SK-N-SH (cell line): ENCODE results near the gene DLG2. TPM values are rescaled to one million over a fixed set of nuclear protein-coding genes. Genes with fewer than 3 reads are reported as not detected.

ENCODE experiments used
- CTCF ChIA-PET: fragments of 300-600, 350-600 bp; formaldehyde crosslinking; extraction: SDS; loops from one replicate; lab custom pipeline; 2021; lab: Yijun Ruan, JAX
- POLR2A ChIA-PET: fragments of 350-600 bp; sonication (Branson Sonifier 250); formaldehyde crosslinking; extraction: SDS; loops from one replicate; lab custom pipeline; 2020; ENCODE audit warnings: antibody characterized with exemption, inconsistent platforms; lab: Yijun Ruan, JAX
- DNase-seq: peaks from one replicate; pipeline ENCODE4 v3.0.0; 2012
- H2AFZ ChIP-seq: fragments of 200-600 bp; sonication (generic); 2 replicates; pipeline ENCODE4 v1.8.1; 2016; ENCODE audit warnings: antibody characterized with exemption, mild to moderate bottlenecking, low read depth
- H3F3A ChIP-seq: fragments of 200-600 bp; sonication (generic); replicated peaks from 2 replicates; pipeline ENCODE3; 2016; ENCODE audit warnings: antibody characterized with exemption, mild to moderate bottlenecking; ENCODE audit not compliant: insufficient read depth
- H3K27ac ChIP-seq, 2 experiments: fragments of 200-500 bp in 1 of 2; fragments of 200-600 bp in 1 of 2; sonication (Bioruptor generic) in 1 of 2; sonication (generic), shearing (Covaris generic) in 1 of 2; 2 replicates each; pipeline versions ENCODE4 v1.5.1 to v1.6.1; 2014 to 2016; ENCODE audit warnings: low read depth in 2 of 2, inconsistent platforms in 1 of 2, low read length in 1 of 2, mild to moderate bottlenecking in 1 of 2, mixed read lengths in 1 of 2
- H3K27me3 ChIP-seq: fragments of 200-600 bp; sonication (generic), shearing (Covaris generic); 2 replicates; pipeline ENCODE4 v1.6.1; 2016; ENCODE audit warnings: mixed run types; ENCODE audit not compliant: insufficient read depth
- H3K36me3 ChIP-seq, 2 experiments: fragments of 200-500 bp in 1 of 2; fragments of 200-600 bp in 1 of 2; sonication (Bioruptor generic) in 1 of 2; sonication (generic) in 1 of 2; replicated peaks in 1 of 2; 2 replicates each; pipeline versions ENCODE3 to v1.5.1; 2014 to 2016; ENCODE audit warnings: low read length in 1 of 2, mild to moderate bottlenecking in 1 of 2; ENCODE audit not compliant: insufficient read depth in 2 of 2, control insufficient read depth in 1 of 2
- H3K4me1 ChIP-seq, 2 experiments: fragments of 200-500 bp in 1 of 2; fragments of 200-600 bp in 1 of 2; sonication (Bioruptor generic) in 1 of 2; sonication (generic), shearing (Covaris generic) in 1 of 2; 2 replicates each; pipeline versions ENCODE4 v1.5.1 to v1.6.1; 2014 to 2016; ENCODE audit warnings: low read depth in 1 of 2, low read length in 1 of 2, mixed run types in 1 of 2; ENCODE audit not compliant: insufficient read depth in 2 of 2, control insufficient read depth in 1 of 2
- H3K4me2 ChIP-seq: fragments of 200-600 bp; sonication (generic), shearing (Covaris generic); 2 replicates; pipeline ENCODE4 v1.6.1; 2017; ENCODE audit warnings: mixed run types
- H3K4me3 ChIP-seq, 2 experiments: fragments of 200-500 bp in 1 of 2; fragments of 200-600 bp in 1 of 2; sonication (Bioruptor generic) in 1 of 2; sonication (generic), shearing (Covaris generic) in 1 of 2; 2 replicates each; pipeline versions ENCODE4 v1.5.1 to v1.8.1; 2014 to 2016; ENCODE audit warnings: low read depth in 2 of 2, inconsistent platforms in 1 of 2, low read length in 1 of 2, mild to moderate bottlenecking in 1 of 2, mixed read lengths in 1 of 2, moderate library complexity in 1 of 2
- H3K79me2 ChIP-seq: fragments of 200-600 bp; sonication (generic); 2 replicates; pipeline ENCODE4 v1.8.1; 2017; ENCODE audit warnings: mild to moderate bottlenecking; ENCODE audit not compliant: insufficient read depth
- H3K9ac ChIP-seq: fragments of 200-600 bp; sonication (generic); 2 replicates; pipeline ENCODE4 v1.6.1; 2017; ENCODE audit warnings: mixed run types
- H3K9me2 ChIP-seq: fragments of 200-600 bp; sonication (generic); 2 replicates; pipeline ENCODE4 v1.6.1; 2017; ENCODE audit warnings: mixed run types
- H3K9me3 ChIP-seq: fragments of 200-600 bp; sonication (generic); 2 replicates; pipeline ENCODE4 v1.6.1; 2017; ENCODE audit warnings: mixed run types, mild to moderate bottlenecking, moderate library complexity
- H4K20me1 ChIP-seq: fragments of 200-600 bp; sonication (generic); 2 replicates; pipeline ENCODE4 v1.6.1; 2017; ENCODE audit warnings: mild to moderate bottlenecking, mixed run types; ENCODE audit not compliant: insufficient read depth
- ELF1 ChIP-seq: IDR thresholded peaks from 2 replicates; pipeline ENCODE4 v1.4.0; 2012
- EP300 ChIP-seq, 2 experiments: IDR thresholded peaks; 2 replicates each; pipeline versions ENCODE4 v1.4.0 to v1.6.1; 2012; ENCODE audit warnings: borderline replicate concordance in 1 of 2, low read depth in 1 of 2, low read length in 1 of 2
- EZH2phosphoT487 ChIP-seq: fragments of 200-600 bp; sonication (generic); IDR thresholded peaks from 2 replicates; pipeline ENCODE4 v1.6.1; 2017; ENCODE audit warnings: low read depth, mixed run types, mild to moderate bottlenecking, antibody characterized with exemption, moderate library complexity, borderline replicate concordance
- FOSL2 ChIP-seq: IDR thresholded peaks from 2 replicates; pipeline ENCODE4 v1.4.0; 2012; ENCODE audit warnings: low read depth, mild to moderate bottlenecking, moderate library complexity, borderline replicate concordance
- FOXJ3 ChIP-seq: sonication (generic); formaldehyde crosslinking; IDR thresholded peaks from 2 replicates; pipeline ENCODE4 v1.5.1; 2020; ENCODE audit warnings: mild to moderate bottlenecking, missing genetic modification reagents
- GABPA ChIP-seq: IDR thresholded peaks from 2 replicates; pipeline ENCODE4 v1.4.0; 2012; ENCODE audit warnings: low read depth, mild to moderate bottlenecking
- JUND ChIP-seq: IDR thresholded peaks from 2 replicates; pipeline ENCODE4 v1.4.0; 2012
- RAD21 ChIP-seq: IDR thresholded peaks from 2 replicates; pipeline ENCODE4 v1.6.1; 2012; ENCODE audit warnings: mild to moderate bottlenecking, low read length
- SMC3 ChIP-seq: IDR thresholded peaks from 2 replicates; pipeline ENCODE4 v1.6.1; 2012; ENCODE audit warnings: low read depth, low read length, improper control_type of control experiment
- TCF12 ChIP-seq: IDR thresholded peaks from 2 replicates; pipeline ENCODE4 v1.4.0; 2012
- WGBS: methylation state at CpG from one replicate; pipeline ENCODE4 v1.1.6; 2017; ENCODE audit warnings: low lambda C conversion rate; 5-methylcytosine and 5-hydroxymethylcytosine counted together
- polyA plus RNA-seq, 3 experiments: library from polyadenylated mRNA; depleted of rRNA; stranded (reverse); fragments of >200 nt; gene quantifications; 2 replicates each; pipeline ENCODE4 v1.2.3, GENCODE V29; 2012
- TF ChIP-seq, protein P1 (sequence below): fragments of 200-600 bp; sonication (generic); IDR thresholded peaks from 2 replicates; pipeline ENCODE4 v1.6.1; 2017; ENCODE audit warnings: antibody characterized with exemption, mild to moderate bottlenecking, moderate library complexity

The DLG2 gene
- polyA plus RNA-seq, 1 of the 3 experiments (the other 2 are of a cell fraction), result 0.21 TPM

- no peaks in the 10 kb centered on the region for H3K79me2 ChIP-seq
- H2AFZ ChIP-seq, result no peak overlapping the region
- DNase-seq, result peak; percentile 8
- H3K9me2 ChIP-seq, result no peaks in the 10 kb centered on the region
- peaks cover 2 to 26% of the 10 kb centered on the region in 2 experiments; a peak in 3 of 4 replicates for H3K4me1 ChIP-seq
- peaks cover 16% of the 10 kb centered on the region for H3F3A ChIP-seq
- no peak overlapping the region for H3K9ac ChIP-seq
- WGBS, result 43% methylated on average over 2 of the region's 2 CpGs
- peak overlapping the region in 1 of 2 experiments; percentile 8; a peak in 1 of 4 replicates for H3K27ac ChIP-seq
- H3K36me3 ChIP-seq, result no peaks in the 10 kb centered on the region
- POLR2A ChIA-PET, result interaction anchor here (1.3 kb wide), 1 partner anchor 531 kb away, joined by 3 read pairs; the partner anchor contains the start of gene CCDC90B
- no peaks in the 10 kb centered on the region for H3K9me3 ChIP-seq
- H3K4me2 ChIP-seq, result no peak overlapping the region; the same call in 1 of the 2 replicates
- no peak overlapping the region; a peak in 1 of 4 replicates for H3K4me3 ChIP-seq
- no peaks in the 10 kb centered on the region for H4K20me1 ChIP-seq
- peak; percentile 89 for TF ChIP-seq RAD21
- TF ChIP-seq ELF1, result no peak
- TF ChIP-seq SMC3, result peak; percentile 52
- TF ChIP-seq, protein P1, sequence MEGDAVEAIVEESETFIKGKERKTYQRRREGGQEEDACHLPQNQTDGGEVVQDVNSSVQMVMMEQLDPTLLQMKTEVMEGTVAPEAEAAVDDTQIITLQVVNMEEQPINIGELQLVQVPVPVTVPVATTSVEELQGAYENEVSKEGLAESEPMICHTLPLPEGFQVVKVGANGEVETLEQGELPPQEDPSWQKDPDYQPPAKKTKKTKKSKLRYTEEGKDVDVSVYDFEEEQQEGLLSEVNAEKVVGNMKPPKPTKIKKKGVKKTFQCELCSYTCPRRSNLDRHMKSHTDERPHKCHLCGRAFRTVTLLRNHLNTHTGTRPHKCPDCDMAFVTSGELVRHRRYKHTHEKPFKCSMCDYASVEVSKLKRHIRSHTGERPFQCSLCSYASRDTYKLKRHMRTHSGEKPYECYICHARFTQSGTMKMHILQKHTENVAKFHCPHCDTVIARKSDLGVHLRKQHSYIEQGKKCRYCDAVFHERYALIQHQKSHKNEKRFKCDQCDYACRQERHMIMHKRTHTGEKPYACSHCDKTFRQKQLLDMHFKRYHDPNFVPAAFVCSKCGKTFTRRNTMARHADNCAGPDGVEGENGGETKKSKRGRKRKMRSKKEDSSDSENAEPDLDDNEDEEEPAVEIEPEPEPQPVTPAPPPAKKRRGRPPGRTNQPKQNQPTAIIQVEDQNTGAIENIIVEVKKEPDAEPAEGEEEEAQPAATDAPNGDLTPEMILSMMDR, result peak; percentile 84
- TF ChIP-seq JUND, result no peak
- TF ChIP-seq EZH2phosphoT487, result no peak
- CTCF ChIA-PET, result interaction anchor here (0.6 to 8.1 kb wide), 46 partner anchors 11 to 1120 kb away, joined by 3 to 171 read pairs (median 4); partner anchors contain the start of genes CCDC90B and DDIAS
- H3K27me3 ChIP-seq, result no peaks in the 10 kb centered on the region
These were observed 1810.5 kb downstream of the DLG2 start for GRCh38 chr11:83816572-83817187.

- DNase-seq, result no peak
- H4K20me1 ChIP-seq, result no peaks in the 10 kb centered on the region
- no peak overlapping the region for H2AFZ ChIP-seq
- no peak overlapping the region for H3K9ac ChIP-seq
- H3K4me3 ChIP-seq, result no peak overlapping the region
- no peaks in the 10 kb centered on the region for H3K9me3 ChIP-seq
- H3K27me3 ChIP-seq, result no peaks in the 10 kb centered on the region
- ChIA-PET POLR2A (interaction anchor here (1.3 kb wide), 1 partner anchor 530 kb away, joined by 3 read pairs; the partner anchor contains the start of gene CCDC90B), CTCF (interaction anchor here (0.8 to 8.1 kb wide), 31 partner anchors 10 to 1119 kb away, joined by 3 to 171 read pairs (median 5); partner anchors contain the start of gene DDIAS)
- WGBS, result 4% methylated on average over 1 of the region's 1 CpG
- H3F3A ChIP-seq, result peaks cover 16% of the 10 kb centered on the region
- H3K79me2 ChIP-seq, result no peaks in the 10 kb centered on the region
- peaks cover 2 to 26% of the 10 kb centered on the region in 2 experiments; a peak in 3 of 4 replicates for H3K4me1 ChIP-seq
- TF ChIP-seq SMC3 (no peak), GABPA (no peak), EP300 (IDR thresholded peaks at IDR 0.05; ENCODE audit: borderline replicate concordance in 1 of 2, low read depth in 1 of 2, low read length in 1 of 2) (no peak), FOXJ3 (CRISPR knock-in tag) (no peak), FOSL2 (0 out of 2 replicates have a peak, but pooled peaks have one; percentile 3), TCF12 (0 out of 2 replicates have a peak, but pooled peaks have one; percentile 5)
- H3K36me3 ChIP-seq, result no peaks in the 10 kb centered on the region
- peak overlapping the region in 1 of 2 experiments; percentile 8; a peak in 1 of 4 replicates for H3K27ac ChIP-seq
- peak overlapping the region; percentile 24; the same call in 1 of the 2 replicates for H3K4me2 ChIP-seq
- no peaks in the 10 kb centered on the region for H3K9me2 ChIP-seq
These were observed 1811.4 kb downstream of the DLG2 start for GRCh38 chr11:83815736-83816135.
